Fibroblast of skin of scalp (primary cell): ENCODE data around the gene DPYSL5.
A peak's percentile ranks its signal among the peaks of the same experiment; 100 is the strongest.

ENCODE experiments used
- DNase-seq: peaks from one replicate; pipeline ENCODE4 v3.0.0-alpha.2; 2013

DPYSL5 gene

DNA sequence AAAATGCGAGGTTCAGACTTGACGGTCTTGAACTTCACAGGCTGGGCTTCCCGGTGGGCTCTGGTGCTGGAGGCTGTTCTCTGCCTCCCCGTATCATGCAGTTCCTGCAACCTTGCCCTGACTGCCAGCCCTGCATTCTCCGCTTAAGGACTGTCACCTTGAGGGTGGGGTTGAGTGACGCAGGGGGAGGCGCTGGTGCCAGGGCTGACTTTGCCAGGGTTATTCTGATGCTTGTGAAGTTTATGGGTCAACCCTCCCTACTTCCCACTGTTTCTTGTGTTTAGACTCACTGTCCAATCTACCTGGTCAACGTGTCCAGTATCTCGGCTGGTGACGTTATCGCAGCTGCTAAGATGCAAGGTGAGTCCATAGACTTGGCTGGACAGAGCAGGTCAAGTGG, 85.0 kb downstream of the DPYSL5 start:
- DNase-seq = no peak

DNA sequence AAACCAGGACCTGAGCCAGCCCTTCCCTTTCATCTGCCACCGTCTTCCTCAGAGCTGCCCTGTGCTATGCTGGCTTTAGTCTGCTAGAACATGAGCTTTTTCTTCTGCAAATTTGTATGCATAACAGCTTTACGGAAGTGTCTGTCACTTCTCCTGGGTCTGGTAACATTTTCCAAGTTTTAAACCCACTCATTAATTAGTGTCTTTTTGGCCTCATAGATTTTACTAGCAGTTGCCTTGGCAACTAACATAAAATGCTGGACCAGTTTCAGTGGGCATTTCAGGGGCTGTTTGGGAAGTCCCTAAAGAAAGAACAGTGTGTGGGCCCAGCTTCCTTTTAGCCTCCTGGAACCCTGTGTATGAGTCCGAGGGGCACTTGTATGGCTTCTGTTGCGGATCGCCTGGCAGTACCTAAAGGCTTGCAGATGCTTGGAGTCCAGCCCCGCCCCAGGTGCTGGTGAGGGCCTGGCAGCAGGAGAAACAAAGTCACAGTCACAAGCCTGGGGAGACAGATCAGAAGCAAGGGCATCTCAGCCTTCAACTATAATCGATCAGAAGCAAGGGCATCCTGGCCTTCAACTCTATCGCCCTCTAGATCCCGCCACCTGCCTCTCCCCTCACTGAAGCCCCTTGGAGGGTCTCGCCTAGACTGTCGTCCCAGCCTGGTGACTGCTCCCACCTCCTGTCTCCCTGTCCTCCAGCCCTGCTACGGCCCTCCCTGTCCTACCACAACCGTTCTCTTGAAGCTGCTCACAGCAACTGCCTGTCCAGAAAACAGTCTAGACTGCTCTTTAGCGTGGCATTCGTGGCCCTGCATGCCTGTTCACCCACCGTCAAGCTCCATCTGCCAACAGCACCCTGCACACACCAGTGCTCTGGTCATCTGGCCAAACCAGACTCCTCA, 85.8 kb downstream of the DPYSL5 start:
- no peak for DNase-seq

DNA sequence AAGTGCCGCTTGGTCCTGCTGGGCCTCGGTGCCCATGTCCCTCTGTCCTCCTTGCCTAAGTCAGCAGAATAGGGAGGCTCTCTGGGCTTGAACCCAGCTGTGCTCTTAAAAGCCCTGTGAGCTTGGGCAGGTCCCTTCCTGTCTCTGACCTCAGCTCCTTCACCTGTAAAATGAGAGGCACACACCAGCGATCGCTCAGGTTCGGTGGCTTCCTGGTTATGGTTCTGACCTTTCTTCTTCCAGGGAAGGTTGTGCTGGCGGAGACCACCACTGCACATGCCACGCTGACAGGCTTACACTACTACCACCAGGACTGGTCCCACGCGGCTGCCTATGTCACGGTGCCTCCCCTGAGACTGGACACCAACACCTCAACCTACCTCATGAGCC, 86.4 kb downstream of the DPYSL5 start:
- no peak for DNase-seq

DNA sequence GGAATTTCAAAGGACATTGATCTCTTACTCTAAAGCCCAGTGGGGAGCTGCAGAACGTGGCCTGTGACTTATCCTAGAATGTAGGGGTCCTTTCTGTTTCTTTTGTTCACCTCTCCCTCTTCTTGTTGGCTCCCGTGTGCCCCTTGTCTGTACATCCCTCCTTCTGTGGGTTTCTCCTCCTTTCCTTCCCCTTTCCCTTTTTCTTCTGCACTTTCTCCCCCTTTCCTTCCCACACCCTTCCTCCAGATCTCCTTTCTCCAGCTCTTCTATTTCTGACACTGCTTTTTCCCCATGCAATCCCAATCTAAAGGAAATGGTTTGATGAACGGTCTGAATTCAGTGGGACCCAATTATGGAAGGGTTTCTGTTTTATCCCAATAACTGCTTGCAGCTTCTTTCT, 87.1 kb downstream of the DPYSL5 start:
- no peak for DNase-seq

DNA sequence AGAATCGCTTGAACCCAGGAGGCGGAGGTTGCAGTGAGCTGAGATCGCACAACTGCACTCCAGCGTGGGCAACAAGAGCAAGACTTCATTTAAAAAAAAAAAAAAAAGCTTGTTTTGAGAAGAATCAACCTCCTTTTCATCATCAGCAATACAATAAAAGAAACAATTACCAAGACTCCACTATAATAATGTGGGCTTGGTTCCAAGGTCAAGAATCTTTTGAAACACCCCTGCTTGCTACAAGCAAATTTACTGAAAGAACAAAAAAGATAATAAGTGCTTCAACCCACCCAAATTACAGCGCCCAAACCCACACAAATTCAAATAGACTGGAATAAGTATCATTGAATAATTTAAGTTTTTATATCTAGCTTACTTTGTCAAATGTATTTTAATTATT, 88.9 kb downstream of the DPYSL5 start:
- DNase-seq = no peak

DNA sequence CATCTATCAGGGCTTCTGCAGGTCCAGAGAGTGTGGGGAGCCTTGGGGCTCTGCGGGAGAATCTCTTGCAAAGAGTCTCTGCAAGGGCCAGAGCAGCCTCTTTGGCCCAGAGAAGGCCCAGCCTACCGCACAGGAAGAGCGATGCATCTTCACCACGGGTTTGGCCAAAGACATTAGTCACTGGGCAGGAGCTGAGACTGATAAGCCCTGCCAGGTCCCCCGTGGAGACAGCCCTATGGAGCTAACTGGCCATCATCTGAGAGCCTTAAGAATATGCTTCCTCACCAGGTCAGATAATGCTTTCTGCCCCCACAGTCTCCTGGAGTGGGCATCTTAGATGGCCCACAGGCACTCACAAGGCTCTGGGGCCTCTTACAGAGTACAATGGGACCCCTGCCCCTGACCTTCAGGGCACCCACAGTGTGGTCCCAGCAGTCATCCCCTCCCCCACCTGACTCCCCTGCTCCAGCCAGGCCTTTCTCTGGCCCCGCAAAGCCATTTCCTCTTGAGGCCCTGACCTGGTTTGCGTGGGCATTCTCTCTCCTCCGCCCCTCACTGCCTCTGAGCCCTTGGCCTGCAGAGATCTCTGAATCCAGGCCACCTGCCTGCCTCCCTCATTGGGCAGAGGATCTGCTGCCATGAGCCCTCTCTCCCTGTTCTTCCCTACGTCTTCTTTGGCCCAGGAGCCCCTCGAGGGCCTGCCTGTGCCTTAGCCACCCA, 90.6 kb downstream of the DPYSL5 start:
- DNase-seq = no peak

DNA sequence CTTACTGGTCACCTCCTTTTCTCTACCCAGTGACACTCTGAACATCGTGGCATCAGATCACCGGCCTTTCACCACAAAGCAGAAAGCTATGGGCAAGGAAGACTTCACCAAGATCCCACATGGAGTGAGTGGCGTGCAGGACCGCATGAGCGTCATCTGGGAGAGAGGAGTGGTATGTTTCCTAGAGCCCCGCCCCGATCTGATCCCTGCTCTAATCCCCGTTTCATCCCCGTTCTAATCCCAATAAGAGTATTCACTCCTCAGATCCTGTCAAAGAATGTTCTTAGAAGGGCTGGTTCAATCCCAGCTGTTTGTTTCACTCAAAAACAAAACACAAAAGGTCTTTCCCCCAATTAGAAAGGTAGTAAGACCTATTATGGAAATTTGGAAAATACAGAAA, 92.1 kb downstream of the DPYSL5 start:
- DNase-seq = no peak

DNA sequence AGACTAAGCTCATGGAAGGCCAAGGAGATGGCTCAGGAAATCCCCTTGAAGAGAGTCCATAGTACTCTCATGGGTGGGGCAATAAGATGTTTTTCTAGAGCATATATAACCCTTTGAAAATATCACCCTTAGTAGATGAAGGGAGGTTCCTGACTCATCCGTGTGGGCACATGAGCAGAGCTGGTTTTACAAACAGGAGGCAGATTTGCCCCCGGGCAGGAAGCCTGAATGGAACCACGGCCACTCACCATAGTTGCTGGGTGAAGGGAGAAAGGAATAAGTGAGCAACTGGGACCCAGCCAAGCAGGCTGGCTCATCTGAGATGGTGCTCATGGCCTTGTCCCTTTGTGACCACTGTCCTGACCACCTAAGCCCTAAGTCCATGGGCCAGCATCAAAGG, 93.6 kb downstream of the DPYSL5 start:
- DNase-seq = no peak

DNA sequence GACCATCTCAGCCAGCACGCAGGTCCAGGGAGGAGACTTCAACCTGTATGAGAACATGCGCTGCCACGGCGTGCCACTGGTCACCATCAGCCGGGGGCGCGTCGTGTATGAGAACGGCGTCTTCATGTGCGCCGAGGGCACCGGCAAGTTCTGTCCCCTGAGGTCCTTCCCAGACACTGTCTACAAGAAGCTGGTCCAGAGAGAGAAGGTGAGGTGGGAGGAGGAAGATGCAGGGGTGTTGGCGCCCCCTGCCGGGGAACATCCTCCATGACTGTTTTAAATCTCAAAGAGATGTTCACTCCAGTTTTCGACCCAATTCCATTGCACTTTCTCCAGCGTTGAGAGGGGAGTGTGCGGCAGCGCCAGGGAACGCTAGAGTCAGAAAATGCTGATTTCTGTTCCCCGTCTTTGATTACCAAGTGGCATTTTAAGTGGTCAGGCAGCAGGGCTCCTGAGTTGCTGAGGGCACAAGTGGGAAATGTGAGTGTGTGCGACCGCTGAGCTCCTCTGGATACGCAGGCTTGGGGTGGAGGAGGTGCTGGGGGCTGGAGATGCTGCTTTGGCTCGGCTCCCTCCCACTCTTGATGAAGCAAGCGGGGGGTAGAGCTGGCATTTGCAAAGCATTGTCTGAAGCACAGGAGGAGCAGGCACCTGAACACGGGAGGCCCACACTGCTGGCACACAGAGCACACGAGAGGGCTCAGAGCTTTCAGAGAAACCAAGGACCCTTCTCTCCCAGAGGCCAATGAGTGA, 94.8 kb downstream of the DPYSL5 start:
- DNase-seq = peak; percentile 55

DNA sequence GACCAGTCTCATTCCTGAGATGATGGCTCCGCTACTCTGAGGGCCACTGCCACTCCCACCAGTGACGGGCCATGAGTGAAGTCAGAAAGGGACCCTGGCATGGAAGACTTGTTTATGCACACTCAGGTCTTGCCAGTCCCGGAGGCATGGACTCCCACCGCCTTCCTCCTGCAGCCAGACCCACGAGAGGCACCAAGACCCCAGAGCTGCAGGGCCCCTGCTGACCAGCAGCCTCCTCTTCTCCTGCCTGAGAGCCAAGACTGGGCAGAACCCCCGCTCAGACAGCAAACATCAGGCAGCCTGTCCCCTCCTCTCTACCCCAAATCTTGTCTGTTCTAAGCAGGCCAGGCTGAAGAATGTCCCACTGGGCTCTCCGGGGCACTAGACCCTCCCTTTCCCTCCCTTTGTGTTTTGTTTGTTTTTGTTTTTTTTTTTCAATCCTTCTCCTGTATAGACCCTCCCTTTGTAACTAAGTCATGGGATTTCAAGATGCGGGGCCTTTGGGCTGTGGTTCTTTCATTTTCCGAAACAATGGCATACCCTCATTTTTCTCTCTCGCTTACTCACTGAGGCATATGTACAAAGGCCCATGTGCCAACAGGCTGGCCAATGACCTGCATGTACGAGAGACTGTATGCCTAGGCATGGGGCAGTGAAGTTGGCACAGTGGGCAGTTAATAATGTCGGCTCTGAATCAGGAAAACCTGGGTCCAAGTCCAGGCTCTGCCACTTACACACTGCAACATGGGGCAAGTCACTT, 98.2 kb downstream of the DPYSL5 start:
- DNase-seq = no peak

DNA sequence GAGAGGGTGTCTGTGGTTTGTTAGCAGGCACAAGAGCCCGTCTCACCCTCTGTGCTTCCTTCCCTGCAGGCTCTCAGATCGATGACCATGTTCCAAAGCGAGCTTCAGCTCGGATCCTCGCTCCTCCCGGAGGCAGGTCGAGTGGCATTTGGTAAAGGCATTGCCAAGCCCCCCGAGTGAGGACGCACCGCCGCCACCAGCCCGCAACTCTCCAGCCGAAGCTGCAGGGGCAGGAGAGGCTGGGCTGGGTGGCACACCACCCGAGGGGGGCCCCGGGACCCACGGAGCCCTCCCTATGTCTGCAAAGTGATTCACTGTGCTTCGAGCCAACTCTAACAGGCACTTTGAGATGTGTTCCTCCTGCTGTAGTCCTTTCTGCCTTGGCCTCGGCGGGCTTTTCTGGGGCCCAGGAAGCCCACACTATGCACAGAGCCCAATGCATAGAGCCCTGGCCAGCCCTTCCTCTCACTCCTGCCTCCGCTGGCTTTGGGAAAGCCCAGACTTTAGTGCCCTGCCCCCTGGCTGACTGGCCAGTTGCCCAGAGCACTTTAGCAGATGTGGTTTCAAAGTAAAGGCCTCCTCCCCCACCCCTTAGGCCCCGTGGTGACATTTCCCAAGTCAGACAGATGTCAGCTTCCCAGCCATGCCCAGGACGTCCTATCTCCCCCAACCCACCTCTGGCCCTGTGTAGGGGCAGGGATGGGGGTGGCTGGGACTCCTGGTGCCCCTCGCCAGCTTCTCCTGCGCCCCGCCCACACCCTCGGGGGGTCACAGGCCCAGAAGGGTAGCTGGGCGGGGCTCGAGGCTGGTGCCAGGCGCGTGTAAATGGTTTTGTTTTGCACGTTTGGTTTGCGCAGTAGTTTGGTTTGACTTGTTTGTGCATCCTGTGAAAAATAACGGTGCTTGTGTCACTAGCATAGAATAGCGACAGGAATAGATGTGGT, 99.2 kb downstream of the DPYSL5 start:
- DNase-seq = peak; percentile 49

DNA sequence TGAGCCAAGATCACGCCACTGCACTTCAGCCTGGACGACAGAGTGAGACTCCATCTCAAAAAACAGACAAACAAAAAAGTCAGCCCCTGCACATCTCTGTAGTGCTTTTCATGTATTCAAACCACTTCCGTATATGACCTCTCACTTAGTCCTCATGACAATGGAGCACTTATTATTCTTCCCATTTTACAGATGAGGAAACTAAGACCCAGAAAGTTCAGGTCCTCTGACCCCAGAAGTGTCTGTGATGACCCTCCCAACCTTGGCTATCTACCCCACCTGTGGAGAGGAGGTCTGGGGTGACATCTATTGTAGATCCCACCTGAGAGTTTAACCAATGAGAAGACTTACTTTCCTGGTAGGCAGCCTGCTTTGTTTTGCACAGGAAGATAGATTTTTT, 100.9 kb downstream of the DPYSL5 start:
- DNase-seq = no peak

DNA sequence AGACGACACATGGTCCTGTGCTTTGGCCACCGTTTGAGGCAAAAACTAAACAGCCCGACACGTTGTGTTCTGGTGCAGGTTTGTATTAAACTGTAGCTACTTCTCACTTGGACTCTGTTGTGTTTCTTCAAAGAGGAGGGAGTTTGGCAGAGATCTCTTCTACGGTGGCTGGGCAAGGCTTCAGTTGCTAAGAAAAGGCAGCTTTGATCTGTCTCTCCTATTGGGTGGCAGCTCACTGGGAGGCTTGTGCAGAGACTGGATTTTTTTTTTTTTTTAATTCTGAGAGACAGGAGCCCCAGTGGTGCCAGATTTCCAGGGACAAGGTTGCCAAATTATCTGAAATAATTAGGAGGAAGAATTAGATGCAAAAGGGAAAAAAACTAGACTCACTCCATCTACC, 102.3 kb downstream of the DPYSL5 start:
- DNase-seq = no peak

DNA sequence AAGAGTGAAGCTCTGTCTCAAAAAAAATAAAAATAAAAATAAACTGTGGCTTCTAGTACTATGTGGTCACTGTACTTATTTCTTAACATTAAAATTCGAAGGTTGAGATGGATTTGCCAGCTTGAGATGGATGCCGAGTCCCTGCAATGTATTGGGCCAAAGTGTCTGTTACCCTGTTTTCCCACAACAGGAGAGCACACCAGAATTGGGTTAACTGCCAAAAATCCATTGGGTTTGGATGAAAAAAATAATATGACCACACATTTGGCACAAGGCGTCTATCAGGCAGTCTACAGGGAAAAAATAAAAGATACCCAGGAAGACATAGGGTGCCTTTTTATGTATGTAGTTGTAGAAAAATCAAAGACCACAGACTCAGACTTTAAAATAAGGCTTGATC, 103.3 kb downstream of the DPYSL5 start:
- DNase-seq = no peak

DNA sequence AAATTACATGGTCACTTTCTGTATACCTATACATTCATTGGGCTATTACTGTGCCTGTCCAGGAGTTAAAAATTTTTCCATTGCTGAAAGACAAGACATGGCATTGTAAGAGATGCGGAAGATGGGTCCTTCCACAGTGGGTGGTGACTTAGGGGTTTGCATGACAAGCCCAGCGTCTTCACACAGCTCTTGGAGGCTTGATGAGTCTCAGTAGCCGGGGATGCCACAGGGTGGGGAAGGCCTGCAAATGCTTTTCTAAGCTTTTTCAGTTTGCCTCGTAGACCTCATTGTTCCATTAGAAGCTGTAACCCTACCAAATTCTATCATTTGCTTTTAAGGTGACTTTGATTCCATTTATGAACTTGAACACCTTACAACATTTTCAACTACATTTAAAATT, 104.4 kb downstream of the DPYSL5 start:
- DNase-seq = no peak

DNA sequence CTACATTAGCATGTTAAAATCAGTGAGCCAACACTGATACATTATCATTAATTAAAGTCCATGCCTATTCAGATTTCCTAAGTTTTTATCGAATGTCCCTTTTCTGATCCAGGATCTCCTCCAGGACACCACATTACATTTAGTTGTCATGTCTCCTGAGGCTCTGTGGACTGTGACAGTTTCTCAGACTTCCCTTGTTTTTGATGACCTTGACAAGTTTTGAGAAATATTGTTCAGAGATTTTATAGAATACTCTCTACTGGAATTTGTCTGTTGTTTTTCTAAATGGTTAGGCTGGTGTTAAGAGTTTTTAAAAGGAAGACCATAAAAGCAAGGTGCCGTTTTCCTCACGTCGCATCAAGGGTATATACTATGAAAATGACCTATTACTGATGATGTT, 106.2 kb downstream of the DPYSL5 start:
- DNase-seq = no peak

DNA sequence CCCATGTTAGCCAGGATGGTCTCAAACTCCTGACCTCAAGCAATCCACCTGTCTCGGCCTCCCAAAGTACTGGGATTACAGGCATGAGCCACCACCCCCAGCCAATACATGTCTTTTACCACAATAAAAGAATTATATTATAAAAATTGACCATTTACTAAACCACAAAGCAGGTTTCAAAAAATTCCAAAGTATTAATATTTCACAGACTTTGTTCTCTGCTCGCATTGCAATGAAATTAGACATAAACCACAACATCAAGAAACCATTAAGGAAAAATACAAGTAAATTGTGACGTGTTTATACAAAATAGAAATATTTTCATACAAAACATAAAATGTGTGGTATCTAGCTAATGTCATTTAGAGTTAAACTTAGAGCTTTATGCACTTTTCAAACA, 109.1 kb downstream of the DPYSL5 start:
- DNase-seq = no peak

DNA sequence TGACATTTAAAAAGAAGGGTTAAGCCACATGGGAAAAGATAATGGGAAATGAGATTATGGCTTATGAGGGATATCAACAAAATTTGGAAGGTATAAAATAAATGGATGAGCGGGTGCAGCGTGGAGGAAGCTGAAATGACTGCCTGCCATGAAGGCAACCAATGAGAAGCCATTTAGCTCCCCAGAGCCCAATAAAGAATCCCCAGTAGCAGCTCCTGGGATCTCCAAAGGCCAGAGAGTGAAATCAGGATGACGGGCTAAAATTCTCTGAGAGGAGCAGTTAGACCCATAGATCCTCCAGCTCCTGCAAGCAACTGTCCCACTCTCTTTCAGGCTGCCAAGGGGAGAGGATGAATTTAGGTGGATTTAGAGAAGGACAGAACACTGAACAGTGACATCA, 109.6 kb downstream of the DPYSL5 start:
- DNase-seq = no peak

DNA sequence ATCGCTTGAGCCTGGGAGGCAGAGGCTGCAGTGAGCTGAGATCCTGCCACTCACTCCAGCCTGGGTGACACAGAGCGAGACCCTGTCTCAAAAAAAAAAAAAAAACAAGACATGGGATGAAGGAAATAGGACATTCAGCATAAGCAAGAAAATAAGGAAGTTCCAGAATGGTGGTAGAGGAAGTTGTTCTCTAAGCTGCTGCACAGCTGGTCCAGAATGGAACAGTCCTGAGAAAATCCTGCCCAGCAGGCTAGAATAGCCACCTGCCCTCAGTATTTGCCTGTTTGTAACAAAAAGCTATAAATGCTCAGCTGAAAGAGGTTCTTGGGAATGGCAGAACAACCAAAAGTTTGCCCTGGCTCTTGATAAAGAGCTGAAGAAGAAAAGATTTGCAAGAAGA, 111.4 kb downstream of the DPYSL5 start:
- no peak for DNase-seq

DNA sequence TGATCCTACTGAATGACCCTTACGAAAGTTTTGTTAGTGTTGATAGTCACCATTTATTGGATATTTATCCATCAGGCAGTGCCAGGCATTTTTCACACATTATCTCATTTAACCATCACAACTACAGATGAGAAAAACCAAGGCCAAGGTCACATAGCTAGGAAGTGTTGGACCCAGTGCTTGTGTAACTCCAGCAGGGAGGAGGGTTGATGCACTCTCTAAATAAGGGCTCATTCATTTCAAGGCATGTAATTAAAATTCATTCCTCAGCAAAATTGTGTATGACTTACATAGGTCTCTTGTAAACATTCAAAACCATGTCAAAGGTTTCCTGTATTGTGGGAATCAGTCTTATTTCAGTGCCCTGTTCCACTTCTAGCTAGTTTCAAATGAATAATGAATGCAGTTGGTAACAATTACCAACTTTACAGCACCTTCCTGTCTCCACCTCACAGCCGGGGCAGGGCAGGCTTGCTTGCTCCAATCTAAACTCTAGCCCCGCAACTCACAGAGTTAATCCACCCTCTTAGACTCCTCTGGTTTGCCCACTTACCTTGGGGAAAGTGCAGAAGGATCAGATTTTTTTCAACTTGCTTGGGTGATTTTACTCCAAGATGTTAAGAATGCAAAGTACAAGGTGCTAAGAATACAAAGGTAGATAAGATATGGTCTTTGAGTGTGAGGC, 116.7 kb downstream of the DPYSL5 start:
- no peak for DNase-seq

DNA sequence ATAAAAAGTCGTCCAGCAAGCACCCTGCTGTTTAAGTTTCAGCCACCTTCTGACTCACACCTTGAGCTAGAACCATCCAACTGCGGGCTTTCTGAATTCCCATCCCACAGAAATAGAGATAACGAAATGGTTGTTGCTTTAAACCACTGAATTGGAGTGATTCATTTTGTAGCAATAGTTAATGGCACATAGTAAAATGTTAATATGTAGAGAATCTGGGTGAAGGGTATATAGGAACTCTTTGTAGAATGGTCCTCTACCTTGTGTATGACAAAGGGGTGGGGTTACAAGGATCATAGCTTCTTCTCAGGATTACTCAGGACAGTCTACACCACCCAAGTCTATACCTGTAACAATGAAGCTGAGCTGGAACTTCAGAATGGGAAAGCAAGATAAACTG, 120.1 kb downstream of the DPYSL5 start:
- DNase-seq = no peak
